AG10803 (cell line): ENCODE data around the gene TRPM5.

Experiments
- DNase-seq: peaks from one replicate; pipeline ENCODE4 v3.0.0; 2010; ENCODE audit warnings: low read depth
- H3K4me3 ChIP-seq: 2 replicates; pipeline ENCODE4 v1.5.1; 2011; ENCODE audit warnings: mild to moderate bottlenecking, low read length, control low read depth
- TF ChIP-seq, protein P1 (sequence below): conservative IDR thresholded peaks from 2 replicates; pipeline ENCODE4 v1.5.1; 2011; ENCODE audit warnings: mild to moderate bottlenecking, low read length, control low read depth, inconsistent platforms

The TRPM5 gene

GRCh38 chr11:2400069-2400761 lies 44.1 kb downstream of the TRPM5 start, which contains the start of gene TSSC4:
Gene TSSC4 (plus strand): TSS chr11:2400750. CDS start chr11:2402634, 1,884 bp downstream.
- DNase-seq: peak; percentile 100
- TF ChIP-seq, protein P1, sequence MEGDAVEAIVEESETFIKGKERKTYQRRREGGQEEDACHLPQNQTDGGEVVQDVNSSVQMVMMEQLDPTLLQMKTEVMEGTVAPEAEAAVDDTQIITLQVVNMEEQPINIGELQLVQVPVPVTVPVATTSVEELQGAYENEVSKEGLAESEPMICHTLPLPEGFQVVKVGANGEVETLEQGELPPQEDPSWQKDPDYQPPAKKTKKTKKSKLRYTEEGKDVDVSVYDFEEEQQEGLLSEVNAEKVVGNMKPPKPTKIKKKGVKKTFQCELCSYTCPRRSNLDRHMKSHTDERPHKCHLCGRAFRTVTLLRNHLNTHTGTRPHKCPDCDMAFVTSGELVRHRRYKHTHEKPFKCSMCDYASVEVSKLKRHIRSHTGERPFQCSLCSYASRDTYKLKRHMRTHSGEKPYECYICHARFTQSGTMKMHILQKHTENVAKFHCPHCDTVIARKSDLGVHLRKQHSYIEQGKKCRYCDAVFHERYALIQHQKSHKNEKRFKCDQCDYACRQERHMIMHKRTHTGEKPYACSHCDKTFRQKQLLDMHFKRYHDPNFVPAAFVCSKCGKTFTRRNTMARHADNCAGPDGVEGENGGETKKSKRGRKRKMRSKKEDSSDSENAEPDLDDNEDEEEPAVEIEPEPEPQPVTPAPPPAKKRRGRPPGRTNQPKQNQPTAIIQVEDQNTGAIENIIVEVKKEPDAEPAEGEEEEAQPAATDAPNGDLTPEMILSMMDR: peak; percentile 88
- peak within 1 kb of the TSS; percentile 100 for H3K4me3 ChIP-seq

DNA sequence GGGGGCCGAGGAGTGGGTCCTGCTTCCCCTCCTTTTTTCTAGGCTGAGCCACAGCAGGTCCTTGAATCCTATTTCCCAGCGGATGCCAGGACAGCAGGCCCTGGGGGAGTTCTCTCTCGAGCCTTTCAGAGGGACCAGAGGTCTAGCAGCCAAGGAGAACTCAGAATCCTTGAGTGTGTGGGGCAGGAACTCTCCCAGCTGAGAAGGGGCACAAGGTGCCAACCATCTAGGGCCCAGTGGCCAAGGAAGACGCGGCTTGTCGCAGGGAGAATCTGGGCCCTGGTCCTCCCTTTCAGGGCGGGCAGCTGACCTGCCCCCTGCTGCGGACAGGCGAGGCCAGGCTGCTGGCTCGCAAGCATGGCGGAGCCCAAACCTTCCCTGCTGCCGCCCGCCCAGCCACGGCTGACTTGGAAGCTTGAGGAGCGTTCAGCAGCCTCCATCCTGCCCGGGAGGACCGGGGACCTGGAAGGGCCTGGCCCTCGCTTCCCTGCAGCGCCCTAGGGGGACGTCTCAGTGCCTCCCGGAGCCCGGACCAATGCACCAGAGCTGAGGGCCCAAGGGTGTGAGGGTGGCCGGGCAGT lies 44.7 kb downstream of the TRPM5 start:
- no peak for DNase-seq
- TF ChIP-seq, protein P1: no peak
- peak overlapping the region; percentile 68 for H3K4me3 ChIP-seq

DNA sequence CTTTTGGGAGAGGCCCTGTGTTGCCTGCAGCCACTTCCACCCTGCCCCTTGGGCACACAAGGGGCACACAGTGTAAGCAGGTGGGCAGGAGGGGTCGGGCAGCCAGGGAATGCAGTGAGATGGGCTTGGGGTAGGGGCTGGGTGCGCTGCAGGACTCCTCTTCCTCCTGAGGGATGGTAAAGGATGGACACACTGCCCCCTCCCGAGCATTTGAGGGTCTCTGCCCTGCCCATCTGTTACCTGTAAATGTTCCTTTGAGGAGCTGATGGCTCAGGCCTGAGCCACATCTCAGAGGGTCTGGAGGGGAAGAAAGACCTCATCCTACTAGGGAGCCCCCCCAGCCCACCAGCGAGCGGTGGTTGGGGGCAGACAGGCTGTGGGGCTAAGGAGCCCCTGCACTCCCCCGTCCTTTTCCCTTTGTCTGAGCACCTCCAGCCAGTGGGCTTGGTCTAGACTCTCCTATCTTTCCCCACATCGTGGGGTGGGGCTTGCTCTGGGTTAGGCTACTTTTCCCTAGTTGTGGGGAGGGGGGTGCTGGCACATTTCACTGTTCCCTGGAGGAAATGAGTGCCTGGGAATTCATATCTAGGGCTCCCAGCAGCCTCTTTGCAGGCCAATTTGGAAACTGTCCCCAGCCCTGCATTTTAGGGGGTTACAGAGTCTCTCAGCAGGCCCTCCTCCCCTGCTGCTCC lies 45.5 kb downstream of the TRPM5 start:
- H3K4me3 ChIP-seq: peak overlapping the region; percentile 68; the same call in 1 of the 2 replicates

GRCh38 chr11:2397005-2397404 lies 47.3 kb downstream of the TRPM5 start:
- TF ChIP-seq, protein P1: no peak
- H3K4me3 ChIP-seq: no peak overlapping the region
- DNase-seq: no peak

More for the DNA sequence above, 45.5 kb downstream of the TRPM5 start:
- DNase-seq: no peak
- TF ChIP-seq, protein P1: no peak

- no peak for DNase-seq
- TF ChIP-seq, protein P1: no peak
- no peak overlapping the region for H3K4me3 ChIP-seq
Measured at GRCh38 chr11:2396471-2396870, 47.8 kb downstream of the TRPM5 start.

DNA sequence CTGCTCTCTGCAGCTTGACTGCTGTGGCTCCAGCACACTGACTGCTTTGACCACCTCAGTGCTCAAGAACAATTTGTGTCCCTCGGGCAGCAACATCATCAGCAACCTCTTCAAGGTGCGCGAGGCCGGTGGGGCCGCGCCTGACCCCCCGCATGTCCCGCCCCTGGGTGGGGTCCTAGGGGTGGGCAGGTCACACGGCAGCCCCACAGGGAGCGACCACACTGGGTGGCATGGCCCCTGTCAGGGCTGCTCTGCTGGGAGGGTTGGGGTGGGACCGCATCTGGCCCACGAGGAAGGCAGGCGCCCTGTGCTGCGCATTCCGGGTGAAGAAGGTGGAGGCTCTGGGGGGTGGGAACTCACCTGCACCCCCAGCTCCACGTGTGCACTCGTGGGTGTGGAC lies 48.5 kb downstream of the TRPM5 start:
- DNase-seq: no peak
- TF ChIP-seq, protein P1: no peak
- no peak overlapping the region for H3K4me3 ChIP-seq
